Measurements from ENCODE around the gene PTPRK. TPM values are rescaled to one million over a fixed set of nuclear protein-coding genes. Genes with fewer than 3 reads are reported as not detected.

Gene PTPRK
- total RNA-seq, 4 donors from 2014 or later, result 10.3 to 36.0 (median 20.5) TPM

DNA sequence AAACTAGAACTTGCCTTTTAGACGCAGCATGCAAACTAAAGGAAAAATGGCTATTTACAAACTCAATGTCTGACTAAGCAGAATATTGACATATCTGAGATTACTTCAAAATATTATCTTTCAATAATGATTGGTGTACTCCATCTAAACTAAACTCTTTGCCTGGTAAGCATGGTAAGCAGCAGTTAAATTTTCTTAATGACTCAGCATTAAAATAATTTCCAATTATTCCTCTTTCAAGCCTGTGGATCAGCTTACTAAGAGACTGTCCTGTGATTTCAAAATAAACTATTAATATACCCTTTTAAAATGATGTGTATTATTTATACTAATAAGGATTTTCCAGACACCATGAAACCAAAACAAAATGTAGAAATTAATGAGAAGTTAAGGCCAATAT, 392.7 kb downstream of the PTPRK start:
- Histone ChIP-seq H3K4me3 (no peak overlapping the region), H3K36me3 (no peaks in the 10 kb centered on the region), H3K27me3 (no peaks in the 10 kb centered on the region), H3K4me1 (peaks cover 6 to 19% (median 7%) of the 10 kb centered on the region in 3 donors), H3K9me3 (no peaks in the 10 kb centered on the region), H3K27ac (no peak overlapping the region)
- DNase-seq, result no peak
- WGBS, 2 donors, result 92 to 100% methylated on average over 1 of the region's 1 CpG
- intact Hi-C loops (cut with DNase I), result no loop called here
- TF ChIP-seq, protein P1, sequence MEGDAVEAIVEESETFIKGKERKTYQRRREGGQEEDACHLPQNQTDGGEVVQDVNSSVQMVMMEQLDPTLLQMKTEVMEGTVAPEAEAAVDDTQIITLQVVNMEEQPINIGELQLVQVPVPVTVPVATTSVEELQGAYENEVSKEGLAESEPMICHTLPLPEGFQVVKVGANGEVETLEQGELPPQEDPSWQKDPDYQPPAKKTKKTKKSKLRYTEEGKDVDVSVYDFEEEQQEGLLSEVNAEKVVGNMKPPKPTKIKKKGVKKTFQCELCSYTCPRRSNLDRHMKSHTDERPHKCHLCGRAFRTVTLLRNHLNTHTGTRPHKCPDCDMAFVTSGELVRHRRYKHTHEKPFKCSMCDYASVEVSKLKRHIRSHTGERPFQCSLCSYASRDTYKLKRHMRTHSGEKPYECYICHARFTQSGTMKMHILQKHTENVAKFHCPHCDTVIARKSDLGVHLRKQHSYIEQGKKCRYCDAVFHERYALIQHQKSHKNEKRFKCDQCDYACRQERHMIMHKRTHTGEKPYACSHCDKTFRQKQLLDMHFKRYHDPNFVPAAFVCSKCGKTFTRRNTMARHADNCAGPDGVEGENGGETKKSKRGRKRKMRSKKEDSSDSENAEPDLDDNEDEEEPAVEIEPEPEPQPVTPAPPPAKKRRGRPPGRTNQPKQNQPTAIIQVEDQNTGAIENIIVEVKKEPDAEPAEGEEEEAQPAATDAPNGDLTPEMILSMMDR (IDR thresholded peaks at IDR 0.05), result no peak
- TF ChIP-seq POLR2A (IDR thresholded peaks at IDR 0.05), result no peak

DNA sequence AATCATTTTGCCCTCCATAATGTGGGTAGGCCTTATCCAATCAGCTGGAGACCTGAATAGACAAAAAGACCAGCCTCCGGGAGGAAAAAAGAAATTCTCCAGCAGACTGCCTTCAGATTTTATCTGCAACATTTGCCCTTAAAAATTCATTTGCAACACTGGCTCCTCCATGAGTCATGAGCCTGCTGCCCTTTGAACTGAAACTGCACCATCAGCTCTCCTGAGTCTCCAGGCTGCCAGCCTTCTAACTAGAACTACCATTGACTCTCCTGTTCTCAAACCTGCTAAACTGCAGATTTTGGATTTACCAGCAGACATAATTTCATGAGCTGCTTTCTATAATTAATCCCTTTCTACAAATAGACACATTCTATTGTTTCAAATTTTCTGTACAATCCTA, 395.7 kb downstream of the PTPRK start:
- intact Hi-C loops (cut with DNase I), result no loop called here
- WGBS, 2 donors, result 72 to 80% methylated on average over 1 of the region's 1 CpG
- DNase-seq, result no peak

DNA sequence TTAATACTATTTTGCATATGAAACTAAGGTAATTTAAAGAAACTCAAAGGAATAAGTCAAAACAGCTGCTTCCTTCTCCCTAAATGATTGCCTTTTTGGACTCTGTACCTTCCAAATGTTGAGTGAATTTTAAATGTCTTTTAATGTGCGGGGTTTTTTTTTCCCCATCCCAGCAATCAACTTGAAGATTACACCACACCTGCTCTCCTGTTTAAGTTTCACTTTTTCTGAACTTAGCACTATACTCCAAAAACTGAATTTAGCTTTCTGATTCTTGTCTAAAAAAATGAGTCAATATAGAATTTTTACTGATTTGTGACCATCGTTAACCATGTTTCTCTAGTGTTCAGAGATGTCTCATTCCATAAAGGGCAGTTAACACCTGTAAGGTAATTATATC, 398.8 kb downstream of the PTPRK start:
- peaks cover 0 to 13% (median 0%) of the 10 kb centered on the region in 3 donors for H3K4me1 ChIP-seq
- H3K36me3 ChIP-seq, result no peaks in the 10 kb centered on the region
- TF ChIP-seq, protein P1 (IDR thresholded peaks at IDR 0.05), result no peak
- no peak for TF ChIP-seq POLR2A (IDR thresholded peaks at IDR 0.05)
- H3K4me3 ChIP-seq, result no peak overlapping the region
- intact Hi-C loops (cut with DNase I), result no loop called here
- no peaks in the 10 kb centered on the region for H3K9me3 ChIP-seq
- no peak for DNase-seq
- H3K27ac ChIP-seq, result no peak overlapping the region
- 88 to 95% methylated on average over 2 of the region's 2 CpGs for WGBS, 2 donors
- H3K27me3 ChIP-seq, result no peaks in the 10 kb centered on the region

More for the DNA sequence above, 395.7 kb downstream of the PTPRK start:
- no peak for TF ChIP-seq POLR2A (IDR thresholded peaks at IDR 0.05)
- TF ChIP-seq, protein P1 (IDR thresholded peaks at IDR 0.05), result no peak
- H3K4me1 ChIP-seq, result peaks cover 0 to 5% (median 0%) of the 10 kb centered on the region in 3 donors
- H3K27ac ChIP-seq, result no peak overlapping the region
- no peak overlapping the region for H3K4me3 ChIP-seq
- H3K36me3 ChIP-seq, result no peaks in the 10 kb centered on the region
- H3K9me3 ChIP-seq, result no peaks in the 10 kb centered on the region
- H3K27me3 ChIP-seq, result no peaks in the 10 kb centered on the region

DNA sequence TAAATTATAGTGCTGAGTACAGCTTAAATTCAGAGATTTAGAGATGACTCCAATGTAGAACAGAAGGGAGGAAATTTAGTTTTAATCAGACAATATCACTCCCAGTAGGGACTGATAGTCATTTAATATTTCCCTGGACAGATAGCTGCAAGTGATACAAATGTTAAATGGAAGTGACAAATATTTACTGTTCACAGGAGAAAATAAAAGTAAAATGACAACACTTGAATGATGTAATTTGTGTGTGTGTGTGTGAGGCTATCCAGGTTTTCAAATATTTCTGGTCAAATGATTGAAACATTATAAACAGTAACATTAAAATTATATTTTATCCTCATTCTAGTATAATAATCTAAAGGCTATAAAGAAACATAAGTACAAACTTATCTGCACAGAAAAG, 399.2 kb downstream of the PTPRK start:
- TF ChIP-seq POLR2A (IDR thresholded peaks at IDR 0.05), result no peak
- TF ChIP-seq, protein P1 (IDR thresholded peaks at IDR 0.05), result no peak
- Histone ChIP-seq H3K4me1 (peaks cover 0 to 13% (median 0%) of the 10 kb centered on the region in 3 donors), H3K4me3 (no peak overlapping the region), H3K36me3 (no peaks in the 10 kb centered on the region), H3K9me3 (no peaks in the 10 kb centered on the region), H3K27me3 (no peaks in the 10 kb centered on the region), H3K27ac (no peak overlapping the region)
- intact Hi-C loops (cut with DNase I), result no loop called here
- no peak for DNase-seq

DNA sequence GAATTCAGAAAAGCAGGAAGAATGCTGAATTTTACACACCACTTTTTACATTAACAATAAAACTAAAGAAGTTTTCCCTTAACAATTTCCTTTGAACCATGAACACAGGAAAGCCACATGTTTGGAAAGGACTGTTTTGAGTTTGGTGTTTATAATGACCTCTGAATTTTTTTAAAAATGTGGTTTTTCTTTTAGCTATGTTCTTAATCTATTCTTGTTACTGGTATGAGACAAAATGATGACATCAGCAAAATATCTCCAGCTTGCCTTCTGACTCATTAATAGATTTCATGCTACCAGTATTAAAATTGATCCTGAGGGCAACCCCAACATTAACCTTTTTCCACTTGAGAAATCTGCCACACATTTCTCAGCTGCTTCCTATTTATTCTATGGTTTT, 402.0 kb downstream of the PTPRK start:
- intact Hi-C loops (cut with DNase I), result no loop called here

More for the DNA sequence above, 402.0 kb downstream of the PTPRK start:
- TF ChIP-seq, protein P1 (IDR thresholded peaks at IDR 0.05), result no peak
- no peak for TF ChIP-seq POLR2A (IDR thresholded peaks at IDR 0.05)
- Histone ChIP-seq H3K4me3 (no peak overlapping the region), H3K9me3 (no peaks in the 10 kb centered on the region), H3K27ac (no peak overlapping the region), H3K27me3 (no peaks in the 10 kb centered on the region), H3K4me1 (peaks cover 0 to 14% (median 0%) of the 10 kb centered on the region in 3 donors), H3K36me3 (no peaks in the 10 kb centered on the region)
- no peak for DNase-seq
